HAP-1 (cell line): ENCODE data around the gene KRTAP9-3.
"Not testable (repeated sequence)": the region's sequence is repeated elsewhere in the genome, so short reads cannot be mapped to it uniquely, and the experiment has no call there.

ENCODE experiments used
- DNase-seq, 2 experiments: peaks; one replicate each; pipeline ENCODE4 v3.0.0-alpha.2; 2016 to 2020; ENCODE audit warnings: low spot score in 2 of 2
- H3K27me3 ChIP-seq: fragments of 250-450 bp; sonication (Bioruptor Pico); 2 replicates; pipeline ENCODE4 v1.5.1; 2020; ENCODE audit warnings: low read depth, mild to moderate bottlenecking, moderate library complexity
- H3K36me3 ChIP-seq: fragments of 250-450 bp; sonication (Bioruptor Pico); replicated peaks from 2 replicates; pipeline ENCODE4 v1.5.1; 2020; ENCODE audit warnings: mild to moderate bottlenecking
- H3K4me1 ChIP-seq: fragments of 250-450 bp; sonication (Bioruptor Pico); 2 replicates; pipeline ENCODE4 v1.5.1; 2020; ENCODE audit warnings: mild to moderate bottlenecking
- H3K4me3 ChIP-seq: fragments of 250-450 bp; sonication (Bioruptor Pico); 2 replicates; pipeline ENCODE4 v1.5.1; 2020; ENCODE audit warnings: mild to moderate bottlenecking, moderate library complexity
- H3K9me3 ChIP-seq: fragments of 250-450 bp; sonication (Bioruptor Pico); 2 replicates; pipeline ENCODE4 v1.5.1; 2020; ENCODE audit warnings: mild to moderate bottlenecking, moderate library complexity
- in situ Hi-C: fragments of 300-500 bp; cut with MboI; formaldehyde crosslinking; loops from 3 replicates; pipeline ENCODE4 v1.14.3; 2020; ENCODE audit warnings: low sequenced_read_pairs, inconsistent platforms, mixed read lengths

KRTAP9-3 gene

DNA sequence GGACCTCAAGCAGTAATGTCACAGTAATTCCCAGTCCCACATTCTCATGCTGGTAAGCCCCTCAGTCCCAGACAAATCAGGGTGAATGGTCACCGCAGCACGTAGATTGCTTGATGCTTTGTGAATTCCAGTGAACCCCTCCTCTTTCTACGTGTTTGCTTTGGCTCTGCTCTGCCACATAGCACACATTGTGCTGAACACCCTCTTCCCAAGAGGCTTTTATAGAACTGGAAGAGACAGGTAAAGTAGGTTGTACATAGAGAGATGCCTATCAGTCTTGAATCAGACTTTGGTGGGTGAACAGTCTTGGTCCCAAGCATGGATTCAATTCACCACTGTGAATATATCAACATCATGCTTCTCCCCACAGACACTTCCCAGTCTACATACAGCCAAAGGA, 32.4 kb downstream of the KRTAP9-3 start:
- DNase-seq, result no peak
- Histone ChIP-seq H3K9me3 (no peaks in the 10 kb centered on the region), H3K36me3 (no peaks in the 10 kb centered on the region), H3K4me1 (no peaks in the 10 kb centered on the region), H3K4me3 (no peak overlapping the region), H3K27me3 (peaks cover 2% of the 10 kb centered on the region; the same call in 1 of the 2 replicates)
- in situ Hi-C loops, result no loop called here

DNA sequence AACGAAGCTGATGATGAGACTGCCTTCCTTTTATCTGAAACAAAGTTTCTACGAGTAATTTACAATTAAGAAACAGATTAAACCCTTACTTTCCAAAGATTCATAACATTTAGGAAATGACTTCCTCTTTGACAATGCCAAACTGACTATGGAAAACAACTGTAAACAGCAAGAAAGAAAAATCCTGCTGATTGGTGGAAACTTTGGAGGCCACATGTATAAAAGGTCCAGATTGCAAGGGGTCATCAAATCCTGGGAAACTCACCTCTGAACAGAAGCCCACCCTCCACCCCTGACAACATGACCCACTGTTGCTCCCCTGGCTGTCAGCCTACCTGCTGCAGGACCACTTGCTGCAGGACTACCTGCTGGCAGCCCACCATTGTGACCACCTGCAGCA, 32.8 kb downstream of the KRTAP9-3 start, which contains the start of gene KRTAP9-6:
Gene KRTAP9-6 (plus strand): TSS at position 301 of the 400 bp plus-strand sequence. CDS start 0 bp downstream, at position 301.
- Histone ChIP-seq H3K4me3 (no peak within 1 kb of the TSS), H3K4me1 (no peaks in the 10 kb centered on the region), H3K36me3 (no peaks in the 10 kb centered on the region), H3K9me3 (no peaks in the 10 kb centered on the region), H3K27me3 (no peaks in the 10 kb centered on the region; the same call in 1 of the 2 replicates)
- in situ Hi-C loops, result no loop called here
- no peak for DNase-seq

DNA sequence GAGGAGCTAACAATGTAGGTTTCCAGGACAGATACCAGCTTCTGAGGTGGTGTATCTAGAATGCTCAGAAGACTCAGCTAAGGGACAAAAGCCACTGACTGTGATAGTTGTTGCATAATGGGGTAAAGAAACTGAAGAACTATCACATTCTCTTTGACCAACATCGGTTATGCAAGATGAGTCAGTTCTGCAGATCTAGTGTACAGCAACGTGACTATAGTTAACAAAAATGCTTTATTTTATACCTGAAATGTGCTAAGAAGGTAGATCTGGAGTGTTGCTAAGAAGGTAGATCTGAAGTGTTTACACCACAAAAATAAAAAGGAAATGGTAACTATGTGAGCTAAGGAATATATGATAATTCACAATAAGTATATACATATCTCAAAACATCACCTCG, 35.5 kb downstream of the KRTAP9-3 start:
- in situ Hi-C loops, result no loop called here
- H3K9me3 ChIP-seq, result no peaks in the 10 kb centered on the region
- no peaks in the 10 kb centered on the region for H3K27me3 ChIP-seq
- H3K4me3 ChIP-seq, result no peak overlapping the region
- no peaks in the 10 kb centered on the region for H3K36me3 ChIP-seq
- no peak for DNase-seq
- H3K4me1 ChIP-seq, result no peaks in the 10 kb centered on the region

DNA sequence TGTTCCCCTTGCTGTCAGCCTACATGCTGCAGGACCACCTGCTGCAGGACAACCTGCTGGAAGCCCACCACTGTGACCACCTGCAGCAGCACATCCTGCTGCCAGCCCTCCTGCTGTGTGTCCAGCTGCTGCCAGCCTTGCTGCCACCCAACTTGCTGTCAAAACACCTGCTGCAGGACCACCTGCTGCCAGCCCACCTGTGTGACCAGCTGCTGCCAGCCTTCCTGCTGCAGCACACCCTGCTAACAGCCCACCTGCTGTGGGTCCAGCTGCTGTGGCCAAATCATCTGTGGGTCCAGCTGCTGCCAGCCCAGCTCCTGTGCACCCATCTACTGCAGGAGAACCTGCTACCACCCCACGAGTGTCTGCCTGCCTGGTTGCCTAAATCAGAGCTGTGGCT, 39.1 kb downstream of the KRTAP9-3 start:
- H3K4me1 ChIP-seq, H3K36me3 ChIP-seq, DNase-seq, H3K9me3 ChIP-seq, H3K27me3 ChIP-seq, H3K4me3 ChIP-seq, in situ Hi-C loops: not testable (repeated sequence)

DNA sequence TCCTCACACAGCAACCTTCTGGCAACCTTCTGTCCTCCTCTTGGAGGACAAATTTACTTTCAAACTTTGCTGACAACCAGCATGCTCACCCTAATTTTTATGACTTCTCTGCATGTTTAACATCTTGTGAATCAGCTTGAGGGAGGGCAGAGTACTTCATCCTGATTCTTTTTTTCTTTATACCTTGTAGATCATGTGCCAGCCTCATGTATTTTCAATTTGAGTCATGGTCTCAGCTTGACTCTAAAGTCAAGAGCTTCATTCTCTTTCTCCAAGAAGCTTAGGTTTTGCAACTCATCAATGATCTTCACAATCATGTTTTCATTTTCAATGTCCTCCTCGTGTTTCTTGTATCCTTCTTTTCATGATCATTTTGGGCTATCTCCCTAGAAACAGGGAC, 39.6 kb downstream of the KRTAP9-3 start:
- Histone ChIP-seq H3K36me3 (no peaks in the 10 kb centered on the region), H3K4me1 (no peaks in the 10 kb centered on the region), H3K27me3 (peaks cover 4% of the 10 kb centered on the region; the same call in 1 of the 2 replicates), H3K9me3 (no peaks in the 10 kb centered on the region), H3K4me3 (no peak overlapping the region)
- in situ Hi-C loops, result no loop called here
- no peak for DNase-seq

DNA sequence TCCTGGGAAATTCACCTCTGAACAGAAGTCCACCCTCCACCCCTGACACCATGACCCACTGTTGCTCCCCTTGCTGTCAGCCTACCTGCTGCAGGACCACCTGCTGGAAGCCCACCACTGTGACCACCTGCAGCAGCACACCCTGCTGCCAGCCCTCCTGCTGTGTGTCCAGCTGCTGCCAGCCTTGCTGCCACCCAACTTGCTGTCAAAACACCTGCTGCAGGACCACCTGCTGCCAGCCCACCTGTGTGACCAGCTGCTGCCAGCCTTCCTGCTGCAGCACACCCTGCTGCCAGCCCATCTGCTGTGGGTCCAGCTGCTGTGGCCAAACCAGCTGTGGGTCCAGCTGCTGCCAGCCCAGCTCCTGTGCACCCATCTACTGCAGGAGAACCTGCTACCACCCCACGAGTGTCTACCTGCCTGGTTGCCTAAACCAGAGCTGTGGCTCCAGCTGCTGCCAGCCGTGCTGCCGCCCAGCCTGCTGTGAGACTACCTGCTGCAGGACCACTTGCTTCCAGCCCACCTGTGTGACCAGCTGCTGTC, 43.5 kb downstream of the KRTAP9-3 start, which contains the start of gene KRTAP9-7:
Gene KRTAP9-7 (plus strand): TSS at position 51 of the 543 bp plus-strand sequence. CDS start 0 bp downstream, at position 51.
- H3K9me3 ChIP-seq, DNase-seq, H3K27me3 ChIP-seq, H3K36me3 ChIP-seq, in situ Hi-C loops, H3K4me3 ChIP-seq, H3K4me1 ChIP-seq: not testable (repeated sequence)

DNA sequence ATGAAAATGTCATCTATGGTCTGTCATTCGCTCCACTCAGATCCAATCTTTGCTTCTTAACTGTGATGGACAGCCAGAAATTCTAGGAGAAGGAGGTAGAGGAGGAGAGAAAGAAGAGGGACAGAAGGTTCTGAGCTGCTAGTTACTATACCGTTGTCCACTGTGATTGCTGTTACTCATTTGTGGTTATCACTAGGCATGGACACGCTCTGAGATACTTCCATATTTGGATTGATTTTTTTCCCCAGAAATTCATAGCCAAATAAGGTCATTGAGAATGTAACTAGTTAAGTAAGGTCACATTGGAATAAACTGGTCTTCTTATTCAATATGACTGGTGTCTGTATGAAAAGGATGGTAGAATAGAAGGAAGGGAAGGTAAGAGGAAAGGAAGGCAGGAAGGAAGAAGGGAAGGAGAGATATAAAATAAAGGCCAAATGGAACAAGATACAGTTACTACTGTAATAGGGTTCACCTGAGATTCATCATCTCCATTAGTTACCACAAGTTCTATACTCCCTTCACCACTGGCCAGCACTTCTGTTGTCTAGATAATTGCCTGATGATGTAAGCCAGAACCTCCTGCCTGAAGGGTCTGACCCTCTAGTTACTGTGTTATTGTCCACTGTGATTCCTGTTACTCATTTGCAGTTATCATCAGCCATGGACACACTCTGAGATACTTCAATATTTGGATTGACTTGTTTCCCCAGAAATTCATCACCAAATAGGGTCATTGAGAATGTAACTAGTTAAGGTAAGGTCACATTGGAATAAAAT, 46.1 kb downstream of the KRTAP9-3 start:
- H3K4me3 ChIP-seq, result no peak overlapping the region
- H3K4me1 ChIP-seq, result no peaks in the 10 kb centered on the region
- no peak for DNase-seq
- H3K36me3 ChIP-seq, result no peaks in the 10 kb centered on the region
- no peaks in the 10 kb centered on the region for H3K9me3 ChIP-seq
- in situ Hi-C loops, result no loop called here
- H3K27me3 ChIP-seq, result peaks cover 3% of the 10 kb centered on the region
